GM19395 (cell line): Measurements from ENCODE around the gene DEF6.
"Not testable (repeated sequence)": the region's sequence is repeated elsewhere in the genome, so short reads cannot be mapped to it uniquely, and the experiment has no call there.

ENCODE experiments used
- ATAC-seq: cut with Tn5 transposase; IDR thresholded peaks from one replicate; pipeline ENCODE4 v1.9.1; 2021; ENCODE audit warnings: mild to moderate bottlenecking, moderate library complexity; ENCODE audit not compliant: unreplicated experiment

The DEF6 gene

GRCh38 chr6:35309611-35310264 lies 12.1 kb downstream of the DEF6 start:
- no peak for ATAC-seq

GRCh38 chr6:35310265-35310831 lies 12.7 kb downstream of the DEF6 start:
- ATAC-seq, result no peak

GRCh38 chr6:35311390-35312075 lies 13.9 kb downstream of the DEF6 start:
- ATAC-seq, result no peak

- no peak for ATAC-seq
Measured at GRCh38 chr6:35312076-35312800, 14.6 kb downstream of the DEF6 start.

GRCh38 chr6:35312807-35313206 lies 15.2 kb downstream of the DEF6 start:
- ATAC-seq, result no peak

- no peak for ATAC-seq
Measured at GRCh38 chr6:35317483-35318195, 20.0 kb downstream of the DEF6 start.

- ATAC-seq, result no peak
Measured at GRCh38 chr6:35318196-35319171, 20.9 kb downstream of the DEF6 start.

- ATAC-seq, result no peak
Measured at GRCh38 chr6:35319346-35320030, 21.9 kb downstream of the DEF6 start.

- ATAC-seq, result no peak
Measured at GRCh38 chr6:35320031-35320410, 22.4 kb downstream of the DEF6 start.

- no peak for ATAC-seq
Measured at GRCh38 chr6:35321091-35321490, 23.5 kb downstream of the DEF6 start.

- no peak for ATAC-seq
Measured at GRCh38 chr6:35327349-35328027, 29.9 kb downstream of the DEF6 start.

GRCh38 chr6:35328108-35328723 lies 30.6 kb downstream of the DEF6 start:
- ATAC-seq, result no peak

- ATAC-seq, result not testable (repeated sequence)
Measured at GRCh38 chr6:35328965-35329364, 31.3 kb downstream of the DEF6 start.

GRCh38 chr6:35330541-35331119 lies 33.0 kb downstream of the DEF6 start:
- no peak for ATAC-seq

GRCh38 chr6:35332074-35332887 lies 34.7 kb downstream of the DEF6 start:
- not testable (repeated sequence) for ATAC-seq

GRCh38 chr6:35341557-35341956 lies 43.9 kb downstream of the DEF6 start:
- no peak for ATAC-seq
